H1 (cell line): ENCODE results near the gene TGM4. TPM values are rescaled to one million over a fixed set of nuclear protein-coding genes. Genes with fewer than 3 reads are reported as not detected.

Source experiments
- CTCF ChIA-PET: fragments of 300-600 bp; sonication (Branson Sonifier 250); formaldehyde crosslinking; loops from one replicate; lab custom pipeline; 2021; ENCODE audit not compliant: partially characterized antibody; lab: Charles Lee
- POLR2A ChIA-PET: fragments of 300-600 bp; sonication (Branson Sonifier 250); formaldehyde crosslinking; loops from one replicate; lab custom pipeline; 2021; ENCODE audit warnings: inconsistent platforms; ENCODE audit not compliant: partially characterized antibody; lab: Charles Lee
- DNase-seq, 2 experiments: peaks; one replicate each; pipeline versions ENCODE4 v3.0.0 to v3.0.0-alpha.2; 2010 to 2022; ENCODE audit warnings: low spot score in 2 of 2, low read depth in 1 of 2, mixed read lengths in 1 of 2
- FAIRE-seq: peaks from 2 replicates; lab custom pipeline; 2011; peaks lifted over from hg19 to GRCh38; lab: Jason Lieb, UNC
- H2AFZ ChIP-seq: 2 replicates; pipeline ENCODE4 v1.8.1; 2012; ENCODE audit warnings: low read length, inconsistent platforms
- H2AK5ac ChIP-seq: 2 replicates; pipeline ENCODE4 v1.6.1; 2013; ENCODE audit warnings: low read depth, low read length
- H2BK120ac ChIP-seq: replicated peaks from 2 replicates; pipeline ENCODE3; 2013; ENCODE audit warnings: low read depth, low read length, inconsistent platforms
- H2BK12ac ChIP-seq: 2 replicates; pipeline ENCODE4 v1.6.1; 2013; ENCODE audit warnings: low read depth, low read length
- H2BK15ac ChIP-seq: 2 replicates; pipeline ENCODE4 v1.6.1; 2013; ENCODE audit warnings: low read length
- H2BK20ac ChIP-seq: 2 replicates; pipeline ENCODE4 v1.6.1; 2013; ENCODE audit warnings: low read length
- H2BK5ac ChIP-seq: 2 replicates; pipeline ENCODE4 v1.6.1; 2013; ENCODE audit warnings: low read depth, low read length
- H3K14ac ChIP-seq: 2 replicates; pipeline ENCODE4 v1.6.1; 2013; ENCODE audit warnings: inconsistent platforms; ENCODE audit not compliant: insufficient read length
- H3K18ac ChIP-seq: 2 replicates; pipeline ENCODE4 v1.6.1; 2013; ENCODE audit warnings: low read length; ENCODE audit errors: extremely low read depth
- H3K23ac ChIP-seq: 2 replicates; pipeline ENCODE4 v1.6.1; 2013; ENCODE audit warnings: inconsistent platforms; ENCODE audit not compliant: insufficient read length
- H3K23me2 ChIP-seq: 2 replicates; pipeline ENCODE4 v1.6.1; 2013; ENCODE audit warnings: low read depth, low read length
- H3K27ac ChIP-seq: 2 replicates; pipeline ENCODE4 v1.6.1; 2011; ENCODE audit warnings: low read depth, low read length, inconsistent platforms
- H3K27me3 ChIP-seq, 4 experiments: replicated peaks in 1 of 4; 1 replicate in 1 of 4; 2 replicates in 3 of 4; pipeline versions ENCODE4 v1.6.1 to v1.8.1; 2011 to 2013; ENCODE audit warnings: low read length in 3 of 4, mild to moderate bottlenecking in 3 of 4, inconsistent platforms in 2 of 4, mixed read lengths in 2 of 4, moderate library complexity in 1 of 4; ENCODE audit not compliant: control insufficient read depth in 3 of 4, insufficient read depth in 3 of 4; ENCODE audit errors: extremely low read depth in 1 of 4
- H3K36me3 ChIP-seq, 4 experiments: 2 replicates each; pipeline versions ENCODE4 v1.6.1 to v1.8.1; 2011 to 2013; ENCODE audit warnings: mild to moderate bottlenecking in 4 of 4, low read length in 3 of 4, moderate library complexity in 2 of 4, control low read depth in 1 of 4, inconsistent platforms in 1 of 4; ENCODE audit not compliant: insufficient read depth in 4 of 4, control insufficient read depth in 2 of 4
- H3K4ac ChIP-seq: replicated peaks from 2 replicates; pipeline ENCODE3; 2013; ENCODE audit warnings: low read length, low read depth, mixed read lengths, inconsistent platforms; ENCODE audit not compliant: insufficient read length
- H3K4me1 ChIP-seq, 4 experiments: replicated peaks in 1 of 4; 1 replicate in 1 of 4; 2 replicates in 3 of 4; pipeline versions ENCODE4 v1.6.1 to v1.8.1; 2011 to 2013; ENCODE audit warnings: low read length in 3 of 4, inconsistent platforms in 2 of 4, mixed read lengths in 1 of 4; ENCODE audit not compliant: insufficient read depth in 4 of 4, control insufficient read depth in 3 of 4
- H3K4me2 ChIP-seq, 2 experiments: 2 replicates each; pipeline versions ENCODE4 v1.6.1 to v1.8.1; 2011 to 2013; ENCODE audit warnings: low read depth in 2 of 2, low read length in 2 of 2, control low read depth in 1 of 2, inconsistent platforms in 1 of 2, mild to moderate bottlenecking in 1 of 2; ENCODE audit not compliant: insufficient read depth in 1 of 2
- H3K4me3 ChIP-seq, 4 experiments: fragments of 200-600, 300-600 bp in 1 of 4; sonication (generic), shearing (Covaris generic), sonication (Bioruptor Twin) in 1 of 4; 2 replicates each; pipeline versions ENCODE4 v1.5.1 to v1.8.1; 2011 to 2016; ENCODE audit warnings: low read length in 4 of 4, low read depth in 3 of 4, control low read depth in 2 of 4, inconsistent platforms in 2 of 4, mild to moderate bottlenecking in 2 of 4, mixed read lengths in 1 of 4, moderate library complexity in 1 of 4; ENCODE audit not compliant: insufficient read depth in 2 of 4; ENCODE audit errors: extremely low read depth in 1 of 4
- H3K56ac ChIP-seq: replicated peaks from 2 replicates; pipeline ENCODE3; 2013; ENCODE audit warnings: low read depth, mild to moderate bottlenecking, mixed read lengths, low read length, inconsistent platforms; ENCODE audit not compliant: insufficient read length
- H3K79me1 ChIP-seq: 2 replicates; pipeline ENCODE4 v1.6.1; 2013; ENCODE audit warnings: low read depth, low read length, control low read depth
- H3K79me2 ChIP-seq, 2 experiments: 2 replicates each; pipeline versions ENCODE4 v1.6.1 to v1.8.1; 2012 to 2013; ENCODE audit warnings: low read length in 2 of 2, mild to moderate bottlenecking in 2 of 2, inconsistent platforms in 1 of 2; ENCODE audit not compliant: insufficient read depth in 2 of 2, control insufficient read depth in 1 of 2
- H3K9ac ChIP-seq, 4 experiments: replicated peaks in 1 of 4; 1 replicate in 1 of 4; 2 replicates in 3 of 4; pipeline versions ENCODE4 v1.6.1 to v1.8.1; 2011 to 2013; ENCODE audit warnings: low read depth in 3 of 4, low read length in 3 of 4, control low read depth in 2 of 4, mild to moderate bottlenecking in 2 of 4, moderate library complexity in 2 of 4, inconsistent platforms in 1 of 4; ENCODE audit errors: extremely low read depth in 1 of 4
- H3K9me3 ChIP-seq, 2 experiments: 2 replicates each; pipeline versions ENCODE4 v1.6.1 to v1.8.1; 2012 to 2013; ENCODE audit warnings: mild to moderate bottlenecking in 2 of 2, moderate library complexity in 2 of 2, control low read depth in 1 of 2, inconsistent platforms in 1 of 2, low read depth in 1 of 2, low read length in 1 of 2, mixed read lengths in 1 of 2; ENCODE audit not compliant: insufficient read depth in 2 of 2
- H4K20me1 ChIP-seq, 2 experiments: replicated peaks in 1 of 2; 2 replicates each; pipeline versions ENCODE3 to v1.8.1; 2011 to 2013; ENCODE audit warnings: inconsistent platforms in 2 of 2, low read length in 2 of 2, mild to moderate bottlenecking in 1 of 2; ENCODE audit not compliant: insufficient read depth in 2 of 2, control insufficient read depth in 1 of 2
- H4K5ac ChIP-seq: 2 replicates; pipeline ENCODE4 v1.6.1; 2013; ENCODE audit warnings: low read length, low read depth, mixed read lengths, inconsistent platforms; ENCODE audit not compliant: insufficient read length
- H4K8ac ChIP-seq: 2 replicates; pipeline ENCODE4 v1.8.0; 2013; ENCODE audit warnings: mild to moderate bottlenecking, moderate library complexity, low read length, inconsistent platforms; ENCODE audit not compliant: insufficient read depth; ENCODE audit errors: extremely low read depth
- H4K91ac ChIP-seq: replicated peaks from 2 replicates; pipeline ENCODE3; 2013; ENCODE audit warnings: low read length, mixed read lengths, inconsistent platforms; ENCODE audit not compliant: insufficient read length
- CHD2 ChIP-seq: IDR thresholded peaks from 2 replicates; pipeline ENCODE4 v1.6.1; 2012; ENCODE audit warnings: low read length, improper control_type of control experiment
- KDM5A ChIP-seq: fragments of 200-600 bp; IDR thresholded peaks from 2 replicates; pipeline ENCODE4 v1.7.1; 2012; ENCODE audit warnings: mild to moderate bottlenecking, low read length, inconsistent platforms, mixed read lengths
- MAFK ChIP-seq: IDR thresholded peaks from 2 replicates; pipeline ENCODE4 v1.6.1; 2012; ENCODE audit warnings: low read depth, mild to moderate bottlenecking, improper control_type of control experiment, low read length
- POU5F1 ChIP-seq: IDR thresholded peaks from 2 replicates; pipeline ENCODE4 v1.6.1; 2011; ENCODE audit warnings: low read depth, mild to moderate bottlenecking, low read length, moderate library complexity
- WGBS, 2 experiments: shearing (Covaris generic) in 1 of 2; methylation state at CpG; one replicate each; pipeline versions ENCODE4 v1.1.6 to v1.1.7; 2013 to 2015; ENCODE audit warnings: low lambda C conversion rate in 2 of 2, mixed read lengths in 2 of 2, inconsistent platforms in 1 of 2, low coverage in 1 of 2, missing lambda C conversion rate in 1 of 2; ENCODE audit not compliant: insufficient replicate concordance in 2 of 2, insufficient coverage in 1 of 2, insufficient read length in 1 of 2; ENCODE audit errors: extremely low coverage in 1 of 2, missing lambda C conversion rate in 1 of 2; 5-methylcytosine and 5-hydroxymethylcytosine counted together
- polyA plus RNA-seq, 7 experiments: library from polyadenylated mRNA; depleted of rRNA in 3 of 7; stranded (reverse) in 5 of 7; unstranded in 2 of 7; fragments of >200 nt in 5 of 7; fragments of 200-250 nt in 2 of 7; gene quantifications; 1 replicate in 5 of 7; 2 replicates in 1 of 7; 4 replicates in 1 of 7; pipeline versions ENCODE4 v1.2.1 to v1.2.3, GENCODE V29; 2011 to 2013; ENCODE audit warnings: missing spikeins in 2 of 7, mixed read lengths in 2 of 7
- total RNA-seq: library from RNA; stranded (reverse); fragmentation: NEBNext Ultra II Directional; extraction: Animal tissue kit (Norgen Biotek cat#: 25700); gene quantifications from 2 replicates; pipeline ENCODE4 v1.2.1, GENCODE V29; 2021

The TGM4 gene
- total and polyA plus RNA-seq, 2 of the 8 experiments (the other 6 are each of a cell fraction or from before 2014, with no cell fraction given) = 0.02 TPM; not detected in 1

DNA sequence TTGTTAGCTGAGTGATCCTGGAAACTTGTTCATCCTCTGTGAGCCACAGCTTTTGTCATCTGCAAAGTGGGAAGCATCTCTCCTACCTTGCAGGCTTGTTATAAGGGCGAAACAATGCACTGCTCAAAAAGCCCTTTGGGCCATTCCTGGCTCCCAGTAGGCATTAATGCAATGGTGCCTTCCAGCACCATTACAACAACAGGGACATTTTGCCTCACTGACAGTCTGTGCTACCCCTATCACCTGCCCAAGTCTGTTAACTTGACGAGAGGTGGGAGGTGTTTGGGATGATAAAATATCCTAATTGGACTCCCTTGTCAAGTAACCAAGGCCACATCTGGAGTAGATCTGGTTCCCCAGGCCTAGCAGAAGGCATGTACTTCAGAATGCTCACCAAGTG, 57.4 kb downstream of the TGM4 start:
- no peak overlapping the region for H3K18ac ChIP-seq
- CTCF ChIA-PET = interaction anchor here (1.4 to 9.0 kb wide), 2 partner anchors 15 to 17 kb away, joined by 3 to 69 read pairs; no protein-coding TSS in a partner anchor
- POLR2A ChIA-PET = no interaction called here
- no peak overlapping the region for H2BK12ac ChIP-seq
- no peak overlapping the region for H4K5ac ChIP-seq
- no peak overlapping the region for H2AK5ac ChIP-seq
- no peak overlapping the region for H2BK20ac ChIP-seq
- peaks cover 4 to 8% of the 10 kb centered on the region in 2 experiments for H4K20me1 ChIP-seq
- no peak overlapping the region for H2BK5ac ChIP-seq
- 76% methylated on average over 2 of the region's 2 CpGs; no CpG with 5 or more reads in 1 of the 2 experiments for WGBS, 2 experiments
- no peak overlapping the region for H4K8ac ChIP-seq
- no peaks in the 10 kb centered on the region for H3K27me3 ChIP-seq
- TF ChIP-seq CHD2 (no peak), MAFK (no peak), KDM5A (no peak), POU5F1 (no peak)
- H3K4ac ChIP-seq = no peak overlapping the region
- no peak overlapping the region for H3K9ac ChIP-seq
- H3K9me3 ChIP-seq = no peaks in the 10 kb centered on the region
- no peaks in the 10 kb centered on the region; the same call in 1 of the 2 replicates for H3K79me1 ChIP-seq
- H3K14ac ChIP-seq = no peak overlapping the region
- no peak overlapping the region for H2BK15ac ChIP-seq
- H3K4me1 ChIP-seq = peaks cover 0 to 3% (median 0%) of the 10 kb centered on the region in 4 experiments; a peak in 1 of 7 replicates
- no peaks in the 10 kb centered on the region for H3K79me2 ChIP-seq
- DNase-seq (no peak), FAIRE-seq (no peak)
- no peak overlapping the region for H3K27ac ChIP-seq
- H3K36me3 ChIP-seq = peaks cover 3 to 23% (median 8%) of the 10 kb centered on the region in 4 experiments; a peak in 6 of 8 replicates
- H3K23ac ChIP-seq = no peak overlapping the region
- H3K4me2 ChIP-seq = no peak overlapping the region
- no peak overlapping the region for H3K56ac ChIP-seq
- no peak overlapping the region for H3K4me3 ChIP-seq
- H4K91ac ChIP-seq = no peak overlapping the region
- H2AFZ ChIP-seq = no peak overlapping the region
- H2BK120ac ChIP-seq = no peak overlapping the region
- no peaks in the 10 kb centered on the region for H3K23me2 ChIP-seq
